Thyroid gland (tissue), 4 donors: ENCODE measurements around the gene IRAK2.

Source experiments
- CTCF ChIP-seq, 6 experiments: fragments of 200-600 bp in 3 of 6; fragments of 450-650 bp in 3 of 6; sonication (generic) in 3 of 6; IDR thresholded peaks; one replicate each; pipeline ENCODE4 v1.5.1; 2016 to 2019; ENCODE audit warnings: antibody characterized with exemption in 6 of 6, mild to moderate bottlenecking in 2 of 6, inconsistent platforms in 1 of 6, moderate library complexity in 1 of 6
- POLR2A ChIP-seq, 2 donors: fragments of 450-650 bp; IDR thresholded peaks; one replicate each; pipeline ENCODE4 v1.6.1; 2017; ENCODE audit warnings: antibody characterized with exemption in 2 of 2, mild to moderate bottlenecking in 2 of 2, moderate library complexity in 1 of 2

- TF ChIP-seq CTCF (IDR thresholded peaks at IDR 0.05) (no peak), POLR2A (IDR thresholded peaks at IDR 0.05) (no peak)
Observed at GRCh38 chr3:10279384-10280176, 114.9 kb downstream of the IRAK2 start.
